ENCODE data around the gene PDE9A. TPM values are rescaled to one million over a fixed set of nuclear protein-coding genes. Genes with fewer than 3 reads are reported as not detected.

PDE9A gene
- total RNA-seq, 2 donors from 2014 or later, result 11.8 to 19.3 TPM

- DNase-seq, result no peak
- H3K4me1 Mint-ChIP-seq (ENCODE audit: low read depth), result peaks cover 21% of the 10 kb centered on the region
- H3K27ac Mint-ChIP-seq, result no peak overlapping the region
- H3K27me3 Mint-ChIP-seq (ENCODE audit: low read depth), result no peaks in the 10 kb centered on the region
- no peaks in the 10 kb centered on the region for H3K9me3 Mint-ChIP-seq
- H3K4me3 Mint-ChIP-seq, result no peak overlapping the region
- no peak for ATAC-seq (replicated peaks in 1 of 2)
- H3K36me3 Mint-ChIP-seq (ENCODE audit: insufficient read depth in 2 of 2), result no peaks in the 10 kb centered on the region
Measured at GRCh38 chr21:42750737-42751530, 97.5 kb downstream of the PDE9A start.

DNA sequence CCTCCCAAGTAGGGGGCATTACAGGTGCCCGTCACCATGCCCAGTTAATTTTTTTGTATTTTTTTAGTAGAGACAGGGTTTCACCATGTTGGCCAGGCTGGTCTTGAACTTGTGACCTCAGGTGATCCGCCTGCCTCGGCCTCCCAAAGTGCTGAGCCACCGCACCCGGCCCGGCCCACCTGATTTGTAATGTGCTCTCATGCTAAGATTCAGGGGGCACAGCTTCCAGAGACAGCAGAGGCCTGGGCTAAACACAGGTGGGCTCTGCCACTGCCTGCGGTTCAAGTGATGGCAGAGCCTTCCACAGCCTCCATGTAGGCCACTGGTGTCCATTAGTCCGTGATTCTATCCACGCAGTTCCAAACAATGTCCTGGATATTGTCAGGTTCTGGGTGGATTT is 98.4 kb downstream of the PDE9A start:
- Mint-ChIP-seq H3K27me3 (ENCODE audit: low read depth) (no peaks in the 10 kb centered on the region), H3K36me3 (ENCODE audit: insufficient read depth in 2 of 2) (no peaks in the 10 kb centered on the region), H3K9me3 (no peaks in the 10 kb centered on the region), H3K27ac (no peak overlapping the region), H3K4me1 (ENCODE audit: low read depth) (peaks cover 11% of the 10 kb centered on the region), H3K4me3 (no peak overlapping the region)
- ATAC-seq (replicated peaks in 1 of 2) (no peak), DNase-seq (no peak)

- Mint-ChIP-seq H3K4me1 (ENCODE audit: low read depth) (no peaks in the 10 kb centered on the region), H3K4me3 (no peak overlapping the region), H3K27ac (no peak overlapping the region), H3K9me3 (no peaks in the 10 kb centered on the region), H3K36me3 (ENCODE audit: insufficient read depth in 2 of 2) (no peaks in the 10 kb centered on the region), H3K27me3 (ENCODE audit: low read depth) (no peaks in the 10 kb centered on the region)
- DNase-seq, result no peak
- no peak for ATAC-seq (replicated peaks in 1 of 2)
Measured at GRCh38 chr21:42753804-42754203, 100.4 kb downstream of the PDE9A start.

DNA sequence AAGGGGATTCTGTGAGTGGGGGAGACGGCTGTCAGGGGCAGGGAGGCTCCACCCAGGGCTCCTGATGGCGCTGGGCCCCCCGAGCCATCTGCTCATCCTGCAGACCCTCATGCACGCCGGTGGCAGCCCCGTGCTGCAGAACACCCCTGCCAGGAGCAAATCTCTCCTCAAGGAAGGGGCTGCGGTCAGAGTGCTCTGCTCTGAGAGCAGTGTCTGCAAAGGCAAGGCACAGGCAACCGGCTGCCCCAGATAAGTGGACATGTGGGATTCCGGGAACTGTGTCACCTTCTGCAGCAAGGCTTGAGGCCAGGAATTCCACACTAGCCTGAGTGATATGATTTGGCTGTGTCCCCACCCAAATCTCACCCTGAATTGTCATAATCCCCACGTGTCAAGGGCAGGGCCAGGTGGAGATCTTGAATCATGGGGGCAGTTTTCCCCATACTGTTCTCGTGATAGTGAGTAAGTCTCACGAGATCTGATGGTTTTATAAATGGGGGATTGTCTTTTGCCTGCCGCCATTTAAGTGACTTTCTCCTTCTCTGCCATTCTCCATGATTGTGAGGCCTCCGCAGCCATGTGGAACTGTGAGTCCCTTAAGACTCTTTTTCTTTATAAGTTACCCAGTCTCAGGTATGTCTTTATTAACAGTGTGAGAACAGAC is 101.0 kb downstream of the PDE9A start:
- no peak for ATAC-seq (replicated peaks in 1 of 2)

DNA sequence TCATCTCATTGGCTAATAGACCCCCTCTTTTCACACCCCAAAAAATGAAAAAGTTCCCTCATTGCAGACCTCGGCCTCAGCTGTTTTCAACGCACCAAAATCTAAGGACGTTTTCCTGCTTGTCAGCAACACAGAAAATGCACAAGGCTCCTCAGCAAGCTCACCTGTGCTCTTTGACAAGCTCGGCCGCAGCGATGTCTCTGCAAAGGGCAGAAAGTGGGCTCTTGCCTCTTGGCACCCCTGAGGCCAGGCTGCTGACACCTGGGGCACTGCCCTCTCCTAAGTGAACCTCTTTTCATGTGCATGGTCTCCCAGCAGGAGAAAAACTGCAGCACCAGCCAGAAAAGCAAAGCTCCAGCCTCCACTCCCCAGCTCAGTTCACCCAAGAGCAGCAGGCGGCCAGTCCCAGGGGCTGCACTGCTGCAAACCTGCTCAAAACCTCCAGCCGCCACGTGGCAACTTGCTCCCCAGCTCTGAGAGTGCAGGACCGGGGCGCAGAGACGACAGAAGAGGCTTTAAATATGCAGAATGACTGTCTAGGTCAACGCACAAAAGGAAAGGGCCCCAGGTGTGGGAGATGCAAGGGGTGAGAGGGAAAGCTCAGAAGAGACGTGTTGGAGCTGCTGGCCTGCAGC is 101.7 kb downstream of the PDE9A start:
- H3K36me3 Mint-ChIP-seq (ENCODE audit: insufficient read depth in 2 of 2), result no peaks in the 10 kb centered on the region
- ATAC-seq (replicated peaks in 1 of 2), result no peak
- no peaks in the 10 kb centered on the region for H3K4me1 Mint-ChIP-seq (ENCODE audit: low read depth)
- no peak for DNase-seq
- H3K4me3 Mint-ChIP-seq, result no peak overlapping the region
- no peak overlapping the region for H3K27ac Mint-ChIP-seq
- H3K9me3 Mint-ChIP-seq, result no peaks in the 10 kb centered on the region
- no peaks in the 10 kb centered on the region for H3K27me3 Mint-ChIP-seq (ENCODE audit: low read depth)

More for the DNA sequence above, 101.0 kb downstream of the PDE9A start:
- Mint-ChIP-seq H3K4me1 (ENCODE audit: low read depth) (no peaks in the 10 kb centered on the region), H3K4me3 (no peak overlapping the region), H3K27ac (no peak overlapping the region), H3K9me3 (no peaks in the 10 kb centered on the region), H3K27me3 (ENCODE audit: low read depth) (no peaks in the 10 kb centered on the region), H3K36me3 (ENCODE audit: insufficient read depth in 2 of 2) (no peaks in the 10 kb centered on the region)
- no peak for DNase-seq

GRCh38 chr21:42755766-42756579 is 102.6 kb downstream of the PDE9A start:
- no peaks in the 10 kb centered on the region for H3K36me3 Mint-ChIP-seq (ENCODE audit: insufficient read depth in 2 of 2)
- H3K4me1 Mint-ChIP-seq (ENCODE audit: low read depth), result no peaks in the 10 kb centered on the region
- no peak for ATAC-seq (replicated peaks in 1 of 2)
- no peak overlapping the region for H3K27ac Mint-ChIP-seq
- no peak for DNase-seq
- no peak overlapping the region for H3K4me3 Mint-ChIP-seq
- no peaks in the 10 kb centered on the region for H3K27me3 Mint-ChIP-seq (ENCODE audit: low read depth)
- H3K9me3 Mint-ChIP-seq, result no peaks in the 10 kb centered on the region

DNA sequence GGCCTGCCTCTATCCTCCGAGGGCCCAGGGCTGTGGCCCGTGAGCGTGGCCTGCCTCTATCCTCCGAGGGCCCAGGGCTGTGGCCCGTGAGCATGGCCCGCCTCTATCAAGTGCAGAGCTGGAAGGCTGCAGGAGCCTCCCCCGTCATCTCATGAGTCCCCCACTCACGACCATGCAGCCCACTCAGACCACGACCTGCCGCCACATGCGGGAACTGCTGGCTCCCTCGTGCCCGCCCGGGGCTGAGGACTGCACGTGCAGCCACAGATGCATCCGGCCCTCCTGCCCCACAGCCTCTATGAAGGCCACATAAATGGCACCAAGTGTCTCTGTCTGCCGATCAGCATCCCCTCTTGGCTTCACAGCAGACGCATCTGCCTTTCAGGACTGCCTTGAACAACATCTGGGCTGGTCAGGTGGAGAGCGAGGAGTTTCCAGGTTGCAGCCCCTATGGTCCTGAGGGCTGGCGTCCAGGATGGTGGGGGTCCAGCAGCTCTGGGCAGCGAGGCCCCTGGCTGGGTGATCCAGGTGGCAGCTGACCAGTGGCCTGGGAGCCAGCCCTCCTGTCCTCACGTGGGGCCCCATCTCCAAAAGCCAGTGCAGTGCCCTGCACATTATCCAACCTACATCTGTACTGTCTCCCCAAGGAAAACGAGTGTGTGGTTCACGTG is 103.3 kb downstream of the PDE9A start:
- H3K4me1 Mint-ChIP-seq (ENCODE audit: low read depth), result no peaks in the 10 kb centered on the region
- H3K4me3 Mint-ChIP-seq, result no peak overlapping the region
- ATAC-seq (replicated peaks in 1 of 2) (no peak), DNase-seq (no peak)
- H3K36me3 Mint-ChIP-seq (ENCODE audit: insufficient read depth in 2 of 2), result no peaks in the 10 kb centered on the region
- no peaks in the 10 kb centered on the region for H3K27me3 Mint-ChIP-seq (ENCODE audit: low read depth)
- H3K27ac Mint-ChIP-seq, result no peak overlapping the region
- H3K9me3 Mint-ChIP-seq, result no peaks in the 10 kb centered on the region

DNA sequence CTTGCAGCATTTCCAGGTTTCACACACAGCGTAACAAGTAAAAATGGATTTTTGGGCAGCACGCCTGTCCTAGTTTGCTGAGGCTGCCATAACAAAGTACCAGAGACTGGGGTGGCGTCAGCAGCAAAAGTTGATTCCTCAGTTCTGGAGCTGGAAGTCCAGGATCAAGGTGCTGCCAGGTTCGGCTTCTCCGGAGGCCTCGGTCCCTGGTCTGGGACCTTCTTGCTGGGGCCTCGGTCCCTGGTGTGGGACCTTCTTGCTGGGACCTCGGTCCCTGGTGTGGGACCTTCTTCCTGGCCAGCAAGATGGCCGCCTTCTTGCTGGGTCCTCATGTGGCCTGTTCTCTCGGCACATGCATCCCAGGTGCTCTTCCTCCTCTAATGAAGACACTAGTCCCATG is 104.0 kb downstream of the PDE9A start:
- Mint-ChIP-seq H3K4me3 (no peak overlapping the region), H3K27ac (no peak overlapping the region), H3K4me1 (ENCODE audit: low read depth) (no peaks in the 10 kb centered on the region), H3K9me3 (no peaks in the 10 kb centered on the region), H3K27me3 (ENCODE audit: low read depth) (no peaks in the 10 kb centered on the region), H3K36me3 (ENCODE audit: insufficient read depth in 2 of 2) (no peaks in the 10 kb centered on the region)
- ATAC-seq (replicated peaks in 1 of 2) (no peak), DNase-seq (no peak)

GRCh38 chr21:42757826-42758655 is 104.6 kb downstream of the PDE9A start:
- H3K27me3 Mint-ChIP-seq (ENCODE audit: low read depth), result no peaks in the 10 kb centered on the region
- no peaks in the 10 kb centered on the region for H3K4me1 Mint-ChIP-seq (ENCODE audit: low read depth)
- H3K9me3 Mint-ChIP-seq, result no peaks in the 10 kb centered on the region
- no peak overlapping the region for H3K27ac Mint-ChIP-seq
- no peak for ATAC-seq (replicated peaks in 1 of 2)
- H3K36me3 Mint-ChIP-seq (ENCODE audit: insufficient read depth in 2 of 2), result no peaks in the 10 kb centered on the region
- no peak overlapping the region for H3K4me3 Mint-ChIP-seq
- DNase-seq, result no peak

- Mint-ChIP-seq H3K27ac (no peak overlapping the region), H3K4me1 (ENCODE audit: low read depth) (no peaks in the 10 kb centered on the region), H3K36me3 (ENCODE audit: insufficient read depth in 2 of 2) (no peaks in the 10 kb centered on the region)
Measured at GRCh38 chr21:42758721-42759593, 105.5 kb downstream of the PDE9A start.

DNA sequence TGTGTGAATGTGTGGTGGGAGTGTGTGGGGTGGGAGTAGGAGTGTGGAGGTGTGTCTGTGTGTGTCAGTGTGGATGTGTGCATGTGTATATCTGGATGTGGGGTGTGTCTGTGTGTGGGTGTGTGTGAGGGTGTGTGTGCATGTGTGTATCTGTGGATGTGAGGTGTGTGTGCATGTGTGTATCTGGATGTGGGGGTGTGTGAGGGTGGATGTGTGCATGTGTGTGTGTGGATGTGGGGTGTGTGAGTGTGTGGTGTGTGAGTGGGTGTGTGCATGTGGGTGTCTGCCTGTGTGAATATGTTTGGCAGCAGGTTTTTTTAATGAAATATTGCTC is 106.1 kb downstream of the PDE9A start:
- H3K9me3 Mint-ChIP-seq, result no peaks in the 10 kb centered on the region
- H3K4me3 Mint-ChIP-seq, result no peak overlapping the region
- DNase-seq, result no peak
- no peaks in the 10 kb centered on the region for H3K36me3 Mint-ChIP-seq (ENCODE audit: insufficient read depth in 2 of 2)
- no peaks in the 10 kb centered on the region for H3K4me1 Mint-ChIP-seq (ENCODE audit: low read depth)
- no peak overlapping the region for H3K27ac Mint-ChIP-seq
- no peak for ATAC-seq (replicated peaks in 1 of 2)
- H3K27me3 Mint-ChIP-seq (ENCODE audit: low read depth), result no peaks in the 10 kb centered on the region

More at GRCh38 chr21:42758721-42759593, 105.5 kb downstream of the PDE9A start:
- Mint-ChIP-seq H3K27me3 (ENCODE audit: low read depth) (no peaks in the 10 kb centered on the region), H3K4me3 (no peak overlapping the region), H3K9me3 (no peaks in the 10 kb centered on the region)
- DNase-seq, result no peak
- ATAC-seq (replicated peaks in 1 of 2), result no peak
